HCT116 (cell line): ENCODE results near the gene ARPC1A. TPM values are rescaled to one million over a fixed set of nuclear protein-coding genes. Genes with fewer than 3 reads are reported as not detected.

Experiments used
- ATAC-seq: fragments of 200-7000 bp; cut with Tn5 transposase; 2 replicates; pipeline ENCODE4 v1.9.1; 2020; ENCODE audit warnings: mild to moderate bottlenecking, moderate library complexity
- BruUV-seq: library from RNA; stranded (reverse); fragments of 400-500 nt; replicated peaks from 2 replicates; lab custom pipeline; 2021; lab: Mats Ljungman, UMichigan
- CTCF ChIA-PET: fragments of 300-600 bp; sonication (Branson Sonifier 250); formaldehyde crosslinking; loops from one replicate; lab custom pipeline; 2021; ENCODE audit warnings: antibody characterized with exemption; lab: Charles Lee
- POLR2A ChIA-PET: fragments of 300-600, 350-600 bp; sonication (Branson Sonifier 250); formaldehyde crosslinking; loops from one replicate; lab custom pipeline; 2021; ENCODE audit warnings: antibody characterized with exemption; lab: Charles Lee
- RAD21 ChIA-PET, 2 experiments: fragments of 300-600 bp; sonication (Branson Sonifier 250); formaldehyde crosslinking; loops; one replicate each; lab custom pipeline; 2023; ENCODE audit warnings: low total read pairs in 2 of 2; ENCODE audit not compliant: uncharacterized antibody in 2 of 2, unreplicated experiment in 2 of 2, low non-redundant PET in 1 of 2; lab: Charles Lee
- DNase-seq: peaks from one replicate; pipeline ENCODE4 v3.0.0-alpha.2; 2010; ENCODE audit warnings: low read depth, low spot score
- H2AFZ ChIP-seq: fragments of 200-600 bp; shearing (Covaris generic), sonication (generic); 2 replicates; pipeline ENCODE4 v1.6.1; 2017; ENCODE audit warnings: low read depth, mixed run types, mixed read lengths, antibody characterized with exemption, low read length; ENCODE audit not compliant: poor library complexity, severe bottlenecking
- H3K27ac ChIP-seq: 2 replicates; pipeline ENCODE4 v1.5.1; 2012; ENCODE audit warnings: low read depth, low read length
- H3K27me3 ChIP-seq: fragments of 200-600 bp; sonication (generic); 2 replicates; pipeline ENCODE4 v1.6.1; 2016; ENCODE audit warnings: mixed run types, low read length, mixed read lengths; ENCODE audit not compliant: insufficient read depth
- H3K36me3 ChIP-seq, 2 experiments: fragments of 200-500 bp in 1 of 2; fragments of 200-600 bp in 1 of 2; sonication (Bioruptor generic) in 1 of 2; sonication (generic) in 1 of 2; 2 replicates each; pipeline versions ENCODE4 v1.5.1 to v1.6.1; 2014 to 2016; ENCODE audit warnings: low read length in 2 of 2, inconsistent platforms in 1 of 2, mixed read lengths in 1 of 2, mixed run types in 1 of 2; ENCODE audit not compliant: insufficient read depth in 2 of 2, control insufficient read depth in 1 of 2
- H3K4me1 ChIP-seq, 2 experiments: fragments of 200-600 bp in 1 of 2; sonication (generic) in 1 of 2; 2 replicates each; pipeline versions ENCODE4 v1.5.1 to v1.6.1; 2012 to 2017; ENCODE audit warnings: low read length in 2 of 2, inconsistent platforms in 1 of 2, mild to moderate bottlenecking in 1 of 2, mixed read lengths in 1 of 2, mixed run types in 1 of 2, moderate library complexity in 1 of 2; ENCODE audit not compliant: insufficient read depth in 2 of 2, control insufficient read depth in 1 of 2
- H3K4me2 ChIP-seq: fragments of 200-600 bp; sonication (generic); 2 replicates; pipeline ENCODE4 v1.6.1; 2017; ENCODE audit warnings: mixed run types, low read length, mixed read lengths
- H3K4me3 ChIP-seq, 2 experiments: fragments of 200-600 bp in 1 of 2; sonication (generic) in 1 of 2; replicated peaks in 1 of 2; 2 replicates each; pipeline ENCODE4 v1.5.1; 2011 to 2016; ENCODE audit warnings: low read length in 2 of 2, control low read depth in 1 of 2, low read depth in 1 of 2, mild to moderate bottlenecking in 1 of 2, mixed read lengths in 1 of 2, mixed run types in 1 of 2
- H3K79me2 ChIP-seq: fragments of 200-600 bp; sonication (generic); 2 replicates; pipeline ENCODE4 v1.6.1; 2017; ENCODE audit warnings: mild to moderate bottlenecking, mixed run types, low read length, moderate library complexity, mixed read lengths; ENCODE audit not compliant: insufficient read depth
- H3K9ac ChIP-seq: fragments of 200-600 bp; sonication (generic); 2 replicates; pipeline ENCODE4 v1.6.1; 2016; ENCODE audit warnings: low read length, mixed read lengths
- H3K9me2 ChIP-seq: fragments of 200-600 bp; sonication (generic), shearing (Covaris generic); 2 replicates; pipeline ENCODE4 v1.6.1; 2017; ENCODE audit warnings: mixed run types, mild to moderate bottlenecking, moderate library complexity; ENCODE audit not compliant: insufficient read depth
- H3K9me3 ChIP-seq, 2 experiments: fragments of 200-500 bp in 1 of 2; fragments of 200-600 bp in 1 of 2; sonication (Bioruptor generic) in 1 of 2; sonication (generic) in 1 of 2; 2 replicates each; pipeline ENCODE4 v1.6.1; 2014 to 2017; ENCODE audit warnings: low read length in 2 of 2, mixed read lengths in 2 of 2, inconsistent platforms in 1 of 2, low read depth in 1 of 2, mild to moderate bottlenecking in 1 of 2, mixed run types in 1 of 2, moderate library complexity in 1 of 2; ENCODE audit not compliant: control insufficient read depth in 1 of 2, insufficient read depth in 1 of 2
- H4K20me1 ChIP-seq: fragments of 200-600 bp; sonication (generic), shearing (Covaris generic); 2 replicates; pipeline ENCODE4 v1.6.1; 2017; ENCODE audit warnings: mixed run types, mild to moderate bottlenecking, moderate library complexity; ENCODE audit not compliant: insufficient read depth
- ATF3 ChIP-seq: IDR thresholded peaks from 2 replicates; pipeline ENCODE4 v1.6.1; 2012
- CBX3 ChIP-seq: IDR thresholded peaks from 2 replicates; pipeline ENCODE4 v1.6.1; 2012; ENCODE audit warnings: low read depth
- CEBPB ChIP-seq: IDR thresholded peaks from 2 replicates; pipeline ENCODE4 v1.6.1; 2012; ENCODE audit warnings: low read depth
- CTCF ChIP-seq, 3 experiments: fragments of 200-600 bp in 1 of 3; sonication (generic) in 1 of 3; IDR thresholded peaks in 2 of 3; conservative IDR thresholded peaks in 1 of 3; 2 replicates each; pipeline ENCODE4 v1.5.1; 2012 to 2017; ENCODE audit warnings: low read depth in 2 of 3, low read length in 2 of 3, antibody characterized with exemption in 1 of 3, borderline replicate concordance in 1 of 3, control low read depth in 1 of 3, mild to moderate bottlenecking in 1 of 3, mixed read lengths in 1 of 3, mixed run types in 1 of 3, moderate library complexity in 1 of 3; ENCODE audit not compliant: insufficient read depth in 1 of 3
- EGR1 ChIP-seq: IDR thresholded peaks from 2 replicates; pipeline ENCODE4 v1.6.1; 2012; ENCODE audit warnings: low read depth
- ELF1 ChIP-seq: IDR thresholded peaks from 2 replicates; pipeline ENCODE4 v1.6.1; 2012; ENCODE audit warnings: low read depth, borderline replicate concordance
- EZH2 ChIP-seq: fragments of 200-600 bp; sonication (generic); IDR thresholded peaks from 2 replicates; pipeline ENCODE4 v1.6.1; 2017; ENCODE audit warnings: antibody characterized with exemption, mixed run types
- FOSL1 ChIP-seq: IDR thresholded peaks from 2 replicates; pipeline ENCODE4 v1.6.1; 2012; ENCODE audit warnings: low read depth
- JUND ChIP-seq: IDR thresholded peaks from 2 replicates; pipeline ENCODE4 v1.6.1; 2012
- MAX ChIP-seq: IDR thresholded peaks from 2 replicates; pipeline ENCODE4 v1.6.1; 2012
- POLR2A ChIP-seq: IDR thresholded peaks from 2 replicates; pipeline ENCODE4 v1.7.0; 2011; ENCODE audit warnings: borderline replicate concordance; ENCODE audit not compliant: insufficient read depth, insufficient read length; ENCODE audit errors: extremely low read depth
- POLR2AphosphoS5 ChIP-seq: IDR thresholded peaks from 2 replicates; pipeline ENCODE4 v1.6.1; 2011; ENCODE audit warnings: mild to moderate bottlenecking, low read depth, low read length, moderate library complexity
- SIN3A ChIP-seq: IDR thresholded peaks from 2 replicates; pipeline ENCODE4 v1.6.1; 2012; ENCODE audit warnings: low read depth
- SP1 ChIP-seq: IDR thresholded peaks from 2 replicates; pipeline ENCODE4 v1.6.1; 2012; ENCODE audit warnings: low read depth
- SRF ChIP-seq: IDR thresholded peaks from 2 replicates; pipeline ENCODE4 v1.6.1; 2012; ENCODE audit warnings: low read depth
- YY1 ChIP-seq: IDR thresholded peaks from 2 replicates; pipeline ENCODE4 v1.6.1; 2011; ENCODE audit warnings: low read length, low read depth, moderate library complexity, mild to moderate bottlenecking; ENCODE audit not compliant: insufficient replicate concordance; ENCODE audit errors: extremely low read depth
- ZBTB33 ChIP-seq: IDR thresholded peaks from 2 replicates; pipeline ENCODE4 v1.6.1; 2011; ENCODE audit warnings: mild to moderate bottlenecking, low read length, moderate library complexity; ENCODE audit not compliant: insufficient replicate concordance; ENCODE audit errors: extremely low read depth
- ZFX ChIP-seq: fragments of 450-650 bp; IDR thresholded peaks from 2 replicates; pipeline ENCODE4 v1.6.1; 2017
- intact Hi-C: fragments of 100-400 bp; cut with micrococcal nuclease; formaldehyde crosslinking; loops from 2 replicates; pipeline ENCODE4 v1.10.0; 2022
- total RNA-seq: library from RNA; stranded (reverse); gene quantifications from one replicate; pipeline ENCODE4 v1.2.1, GENCODE V29; 2021; ENCODE audit not compliant: unreplicated experiment

The ARPC1A gene
- total RNA-seq, 1 experiment from 2014 or later, result 250 TPM

GRCh38 chr7:99305473-99306260 is 20.0 kb upstream of the ARPC1A start:
- peaks cover 3 to 4% of the 10 kb centered on the region in 2 experiments; a peak in 1 of 4 replicates for H3K9me3 ChIP-seq
- DNase-seq, result no peak
- no peak overlapping the region for H3K4me3 ChIP-seq
- no peak overlapping the region for H3K9ac ChIP-seq
- H3K9me2 ChIP-seq, result no peaks in the 10 kb centered on the region
- TF ChIP-seq JUND (no peak), SIN3A (no peak), CTCF (IDR thresholded peaks at IDR 0.05 in 2 of 3, conservative IDR thresholded peaks at IDR 0.05 in 1 of 3; ENCODE audit: borderline replicate concordance in 1 of 3, insufficient read depth in 1 of 3, low read depth in 2 of 3, low read length in 2 of 3) (no peak), SP1 (no peak), EGR1 (no peak), EZH2 (no peak), ZBTB33 (no peak), POLR2AphosphoS5 (no peak), SRF (no peak), CEBPB (no peak), FOSL1 (no peak), MAX (no peak), ATF3 (no peak), YY1 (no peak), ELF1 (no peak), ZFX (no peak), CBX3 (no peak), POLR2A (no peak)
- TF ChIP-seq, all 23 proteins: peak for 0
- Histone ChIP-seq H3K36me3 (no peaks in the 10 kb centered on the region), H3K79me2 (no peaks in the 10 kb centered on the region), H3K27me3 (no peaks in the 10 kb centered on the region), H3K4me1 (no peaks in the 10 kb centered on the region), H2AFZ (no peak overlapping the region), H4K20me1 (no peaks in the 10 kb centered on the region), H3K4me2 (no peak overlapping the region), H3K27ac (no peak overlapping the region)
- ChIA-PET POLR2A (no interaction called here), RAD21 (no interaction called here), CTCF (no interaction called here)
- intact Hi-C loops, result no loop called here
- no TSS peak for BruUV-seq
- no peak for ATAC-seq
